Measurements from ENCODE around the gene SHB. TPM values are rescaled to one million over a fixed set of nuclear protein-coding genes. Genes with fewer than 3 reads are reported as not detected.

The SHB gene
- total and polyA plus RNA-seq, 2 donors (not counting 3 experiments of a cell fraction or from before 2014, with no cell fraction given): 13.4 to 24.9 TPM

DNA sequence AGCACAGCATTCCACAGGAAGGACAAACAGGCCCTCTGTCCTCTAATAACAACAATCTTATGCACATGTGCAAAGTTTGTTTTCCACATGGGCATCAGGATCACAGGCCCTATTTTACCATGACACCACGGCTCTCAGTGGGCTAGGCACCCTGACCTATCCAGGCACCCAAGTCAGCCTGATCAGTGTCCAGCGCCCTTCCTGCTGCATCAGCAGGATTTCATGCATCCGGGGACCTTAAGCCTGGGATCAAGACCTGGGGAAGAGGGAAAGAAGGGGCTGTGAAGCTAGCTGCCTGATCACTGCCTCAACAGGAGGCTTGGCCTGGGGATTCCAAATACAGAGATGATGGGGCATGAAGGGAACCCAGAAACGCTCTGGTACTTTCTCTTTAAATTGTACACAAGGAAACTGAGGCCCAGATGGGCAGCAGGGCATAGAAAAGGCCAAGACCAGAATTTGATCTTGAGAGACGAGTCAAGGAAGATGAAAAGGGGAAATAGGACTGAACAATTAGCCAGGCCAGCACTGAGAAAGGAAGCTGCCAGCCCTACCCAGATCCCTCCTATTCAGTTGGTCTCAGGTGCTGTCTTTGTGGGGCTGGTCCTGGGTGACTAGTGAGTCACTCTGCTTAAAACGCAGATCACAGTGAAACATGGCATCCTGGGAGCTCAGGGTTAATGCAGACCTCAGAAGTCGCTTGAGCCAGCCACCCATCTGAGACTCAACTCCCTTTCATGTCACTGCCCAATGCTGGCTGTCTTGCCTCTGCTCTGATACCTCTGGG, 57.9 kb downstream of the SHB start:
- H2AFZ ChIP-seq (ENCODE audit: low read depth, low read length): no peak overlapping the region
- CTCF ChIA-PET: interaction anchor here (0.9 to 1.4 kb wide), 5 partner anchors 14 to 98 kb away, joined by 3 to 4 read pairs (median 3); no protein-coding TSS in a partner anchor
- BruUV-seq (replicated peaks): no TSS peak
- no peaks in the 10 kb centered on the region for H3K27me3 ChIP-seq (ENCODE audit: control insufficient read depth in 2 of 2, insufficient read depth in 2 of 2, low read length in 2 of 2)
- peaks cover 44% of the 10 kb centered on the region for H3K4me1 ChIP-seq (ENCODE audit: control insufficient read depth, extremely low read depth, insufficient read depth, low read length)
- H3K9me1 ChIP-seq (replicated peaks; ENCODE audit: control insufficient read depth, extremely low read depth, insufficient read depth, low read length): no peaks in the 10 kb centered on the region
- DNase-seq (ENCODE audit: low read depth, low spot score) (no peak), FAIRE-seq (no peak)
- no peak for TF ChIP-seq MYC (IDR thresholded peaks at IDR 0.05; ENCODE audit: low read depth, low read length)
- no peak overlapping the region for H3K4me3 ChIP-seq (replicated peaks in 1 of 3; ENCODE audit: insufficient read depth in 1 of 3, low read depth in 1 of 3, low read length in 3 of 3)
- H3K9me3 ChIP-seq (replicated peaks; ENCODE audit: control insufficient read depth, insufficient read depth, low read length): no peaks in the 10 kb centered on the region
- dilution Hi-C loops (cut with MboI; ENCODE audit: extremely low pct_ligation_motif_present, low sequenced_read_pairs): no loop called here
- H4K20me1 ChIP-seq (replicated peaks; ENCODE audit: control insufficient read depth, extremely low read depth, insufficient read depth, low read length): no peaks in the 10 kb centered on the region
- H3K27ac ChIP-seq (ENCODE audit: insufficient read depth, low read depth, low read length): no peak overlapping the region
- H3K36me3 ChIP-seq (ENCODE audit: control insufficient read depth in 2 of 2, extremely low read depth in 1 of 2, insufficient read depth in 2 of 2, low read length in 2 of 2): peaks cover 0 to 4% of the 10 kb centered on the region in 2 experiments
- no peak overlapping the region for H3K4me2 ChIP-seq (ENCODE audit: insufficient read depth, low read length)
- POLR2A ChIA-PET: no interaction called here
- intact Hi-C loops (cut with micrococcal nuclease): no loop called here
- H3K9ac ChIP-seq (replicated peaks; ENCODE audit: extremely low read depth, insufficient read depth, low read length): no peak overlapping the region
- peaks cover 28% of the 10 kb centered on the region for H3K79me2 ChIP-seq (ENCODE audit: control insufficient read depth, insufficient read depth, low read length)

- peaks cover 0 to 4% of the 10 kb centered on the region in 2 experiments for H3K36me3 ChIP-seq (ENCODE audit: control insufficient read depth in 2 of 2, extremely low read depth in 1 of 2, insufficient read depth in 2 of 2, low read length in 2 of 2)
- H3K9me1 ChIP-seq (replicated peaks; ENCODE audit: control insufficient read depth, extremely low read depth, insufficient read depth, low read length): no peaks in the 10 kb centered on the region
- no peak for TF ChIP-seq MYC (IDR thresholded peaks at IDR 0.05; ENCODE audit: low read depth, low read length)
- no peak for TF ChIP-seq CTCF (IDR thresholded peaks at IDR 0.05; ENCODE audit: extremely low read depth in 1 of 2, insufficient read depth in 1 of 2, low read depth in 1 of 2, low read length in 2 of 2)
- TF ChIP-seq POLR2AphosphoS5 (IDR thresholded peaks at IDR 0.05; ENCODE audit: insufficient read depth, low read depth, low read length): no peak
- TF ChIP-seq POLR2A (IDR thresholded peaks at IDR 0.05; ENCODE audit: low read depth, low read length): no peak
- TF ChIP-seq EZH2 (IDR thresholded peaks at IDR 0.05; ENCODE audit: borderline replicate concordance, low read depth, low read length, severe bottlenecking): no peak
- no peak for TF ChIP-seq MAX (IDR thresholded peaks at IDR 0.05; ENCODE audit: insufficient read depth, insufficient read length)
- TF ChIP-seq FOS (IDR thresholded peaks at IDR 0.05; ENCODE audit: borderline replicate concordance, insufficient read depth, low read length): no peak
- CTCF ChIA-PET: interaction anchor here (0.7 to 1.1 kb wide), 2 partner anchors 50 to 97 kb away, joined by 3 read pairs; no protein-coding TSS in a partner anchor
- H3K27ac ChIP-seq (ENCODE audit: insufficient read depth, low read depth, low read length): no peak overlapping the region
- POLR2A ChIA-PET: no interaction called here
- FAIRE-seq (no peak), DNase-seq (ENCODE audit: low read depth, low spot score) (no peak)
- peaks cover 35% of the 10 kb centered on the region for H3K79me2 ChIP-seq (ENCODE audit: control insufficient read depth, insufficient read depth, low read length)
- no peaks in the 10 kb centered on the region for H4K20me1 ChIP-seq (replicated peaks; ENCODE audit: control insufficient read depth, extremely low read depth, insufficient read depth, low read length)
- no peak overlapping the region for H2AFZ ChIP-seq (ENCODE audit: low read depth, low read length)
- no peak overlapping the region for H3K4me2 ChIP-seq (ENCODE audit: insufficient read depth, low read length)
- H3K4me3 ChIP-seq (replicated peaks in 1 of 3; ENCODE audit: insufficient read depth in 1 of 3, low read depth in 1 of 3, low read length in 3 of 3): no peak overlapping the region
- H3K9ac ChIP-seq (replicated peaks; ENCODE audit: extremely low read depth, insufficient read depth, low read length): no peak overlapping the region
- intact Hi-C loops (cut with micrococcal nuclease): loop anchor here (2.0 to 5.0 kb wide), 4 partner anchors 41 to 93 kb away; partner anchors contain the start of gene SHB
- BruUV-seq (replicated peaks): no TSS peak
- peaks cover 33% of the 10 kb centered on the region for H3K4me1 ChIP-seq (ENCODE audit: control insufficient read depth, extremely low read depth, insufficient read depth, low read length)
- no peaks in the 10 kb centered on the region for H3K27me3 ChIP-seq (ENCODE audit: control insufficient read depth in 2 of 2, insufficient read depth in 2 of 2, low read length in 2 of 2)
- dilution Hi-C loops (cut with MboI; ENCODE audit: extremely low pct_ligation_motif_present, low sequenced_read_pairs): no loop called here
- no peaks in the 10 kb centered on the region for H3K9me3 ChIP-seq (replicated peaks; ENCODE audit: control insufficient read depth, insufficient read depth, low read length)
Measured at GRCh38 chr9:38009990-38010389, 59.0 kb downstream of the SHB start.

Measured in endothelial cell of umbilical vein (primary cell).